T-helper 1 cell treated with Interleukin-12 subunit alpha and Interleukin-12 subunit beta and Interleukin-4 antibody, amounts not matched to agents 30 μg/mL and 1 μg/mL, for 36 hours (primary cell): ENCODE measurements around the gene PTPRM.
"Not testable (repeated sequence)": the region's sequence is repeated elsewhere in the genome, so short reads cannot be mapped to it uniquely, and the experiment has no call there.

Experiments used
- H3K27ac Mint-ChIP-seq: one replicate; pipeline ENCODE4 v1.8.0; 2021; ENCODE audit warnings: mild to moderate bottlenecking, mixed read lengths
- H3K27me3 Mint-ChIP-seq: one replicate; pipeline ENCODE4 v1.8.0; 2021; ENCODE audit warnings: low read depth, mixed read lengths
- H3K36me3 Mint-ChIP-seq: one replicate; pipeline ENCODE4 v1.8.0; 2021; ENCODE audit warnings: low read depth, mixed read lengths
- H3K4me1 Mint-ChIP-seq: one replicate; pipeline ENCODE4 v1.8.0; 2021; ENCODE audit warnings: low read depth, mixed read lengths
- H3K4me3 Mint-ChIP-seq: one replicate; pipeline ENCODE4 v1.8.0; 2021; ENCODE audit warnings: mild to moderate bottlenecking, moderate library complexity, mixed read lengths
- H3K9me3 Mint-ChIP-seq: one replicate; pipeline ENCODE4 v1.8.0; 2021; ENCODE audit warnings: mixed read lengths

Gene PTPRM

GRCh38 chr18:8052237-8052701 lies 485.2 kb downstream of the PTPRM start:
- Mint-ChIP-seq H3K4me3 (no peak overlapping the region), H3K27ac (no peak overlapping the region), H3K27me3 (no peaks in the 10 kb centered on the region), H3K4me1 (peaks cover 11% of the 10 kb centered on the region), H3K9me3 (no peaks in the 10 kb centered on the region), H3K36me3 (no peaks in the 10 kb centered on the region)

- Mint-ChIP-seq H3K4me1 (no peaks in the 10 kb centered on the region), H3K27me3 (no peaks in the 10 kb centered on the region), H3K9me3 (no peaks in the 10 kb centered on the region), H3K27ac (no peak overlapping the region), H3K4me3 (no peak overlapping the region), H3K36me3 (no peaks in the 10 kb centered on the region)
These were observed 489.6 kb downstream of the PTPRM start for GRCh38 chr18:8056723-8057122.

- not testable (repeated sequence) for H3K36me3 Mint-ChIP-seq, H3K27me3 Mint-ChIP-seq, H3K4me3 Mint-ChIP-seq, H3K4me1 Mint-ChIP-seq, H3K27ac Mint-ChIP-seq, H3K9me3 Mint-ChIP-seq
These were observed 496.0 kb downstream of the PTPRM start for GRCh38 chr18:8063152-8063551.

- H3K27ac Mint-ChIP-seq: no peak overlapping the region
- H3K4me3 Mint-ChIP-seq: no peak overlapping the region
- no peaks in the 10 kb centered on the region for H3K36me3 Mint-ChIP-seq
- no peaks in the 10 kb centered on the region for H3K4me1 Mint-ChIP-seq
- no peaks in the 10 kb centered on the region for H3K27me3 Mint-ChIP-seq
- peaks cover 4% of the 10 kb centered on the region for H3K9me3 Mint-ChIP-seq
These were observed 496.6 kb downstream of the PTPRM start for GRCh38 chr18:8063733-8064132.

GRCh38 chr18:8065284-8065683 lies 498.2 kb downstream of the PTPRM start:
- H3K36me3 Mint-ChIP-seq: no peaks in the 10 kb centered on the region
- no peaks in the 10 kb centered on the region for H3K4me1 Mint-ChIP-seq
- H3K9me3 Mint-ChIP-seq: peaks cover 4% of the 10 kb centered on the region
- H3K4me3 Mint-ChIP-seq: no peak overlapping the region
- H3K27me3 Mint-ChIP-seq: no peaks in the 10 kb centered on the region
- H3K27ac Mint-ChIP-seq: no peak overlapping the region

- Mint-ChIP-seq H3K36me3 (no peaks in the 10 kb centered on the region), H3K27me3 (no peaks in the 10 kb centered on the region), H3K27ac (no peak overlapping the region), H3K9me3 (peaks cover 4% of the 10 kb centered on the region), H3K4me3 (no peak overlapping the region), H3K4me1 (no peaks in the 10 kb centered on the region)
These were observed 498.7 kb downstream of the PTPRM start for GRCh38 chr18:8065773-8066172.

- H3K27me3 Mint-ChIP-seq: no peaks in the 10 kb centered on the region
- H3K9me3 Mint-ChIP-seq: no peaks in the 10 kb centered on the region
These were observed 502.6 kb downstream of the PTPRM start for GRCh38 chr18:8069708-8070107.

GRCh38 chr18:8073167-8073566 lies 506.1 kb downstream of the PTPRM start:
- Mint-ChIP-seq H3K36me3 (no peaks in the 10 kb centered on the region), H3K4me1 (no peaks in the 10 kb centered on the region), H3K9me3 (no peaks in the 10 kb centered on the region), H3K27ac (no peak overlapping the region), H3K4me3 (no peak overlapping the region), H3K27me3 (no peaks in the 10 kb centered on the region)

More at GRCh38 chr18:8069708-8070107, 502.6 kb downstream of the PTPRM start:
- H3K4me1 Mint-ChIP-seq: no peaks in the 10 kb centered on the region
- H3K27ac Mint-ChIP-seq: no peak overlapping the region
- no peak overlapping the region for H3K4me3 Mint-ChIP-seq
- no peaks in the 10 kb centered on the region for H3K36me3 Mint-ChIP-seq

GRCh38 chr18:8080092-8080491 lies 513.0 kb downstream of the PTPRM start:
- no peaks in the 10 kb centered on the region for H3K9me3 Mint-ChIP-seq
- no peaks in the 10 kb centered on the region for H3K4me1 Mint-ChIP-seq
- H3K27me3 Mint-ChIP-seq: no peaks in the 10 kb centered on the region
- no peak overlapping the region for H3K27ac Mint-ChIP-seq
- no peaks in the 10 kb centered on the region for H3K36me3 Mint-ChIP-seq
- H3K4me3 Mint-ChIP-seq: no peak overlapping the region

GRCh38 chr18:8081267-8081666 lies 514.2 kb downstream of the PTPRM start:
- H3K27me3 Mint-ChIP-seq: no peaks in the 10 kb centered on the region
- H3K4me3 Mint-ChIP-seq: no peak overlapping the region
- no peaks in the 10 kb centered on the region for H3K9me3 Mint-ChIP-seq
- no peaks in the 10 kb centered on the region for H3K4me1 Mint-ChIP-seq
- H3K36me3 Mint-ChIP-seq: no peaks in the 10 kb centered on the region
- no peak overlapping the region for H3K27ac Mint-ChIP-seq

- Mint-ChIP-seq H3K27me3 (no peaks in the 10 kb centered on the region), H3K4me3 (no peak overlapping the region), H3K27ac (no peak overlapping the region), H3K4me1 (no peaks in the 10 kb centered on the region), H3K9me3 (no peaks in the 10 kb centered on the region), H3K36me3 (no peaks in the 10 kb centered on the region)
These were observed 514.9 kb downstream of the PTPRM start for GRCh38 chr18:8081872-8082553.

GRCh38 chr18:8084160-8084559 lies 517.0 kb downstream of the PTPRM start:
- no peaks in the 10 kb centered on the region for H3K36me3 Mint-ChIP-seq

GRCh38 chr18:8088626-8089025 lies 521.5 kb downstream of the PTPRM start:
- H3K36me3 Mint-ChIP-seq: no peaks in the 10 kb centered on the region
- H3K9me3 Mint-ChIP-seq: no peaks in the 10 kb centered on the region
- H3K4me3 Mint-ChIP-seq: no peak overlapping the region
- H3K27me3 Mint-ChIP-seq: no peaks in the 10 kb centered on the region
- H3K4me1 Mint-ChIP-seq: no peaks in the 10 kb centered on the region
- no peak overlapping the region for H3K27ac Mint-ChIP-seq

More at GRCh38 chr18:8084160-8084559, 517.0 kb downstream of the PTPRM start:
- no peaks in the 10 kb centered on the region for H3K9me3 Mint-ChIP-seq
- no peak overlapping the region for H3K4me3 Mint-ChIP-seq
- H3K27ac Mint-ChIP-seq: no peak overlapping the region
- H3K27me3 Mint-ChIP-seq: no peaks in the 10 kb centered on the region
- H3K4me1 Mint-ChIP-seq: no peaks in the 10 kb centered on the region

- Mint-ChIP-seq H3K4me1 (no peaks in the 10 kb centered on the region), H3K27me3 (no peaks in the 10 kb centered on the region), H3K27ac (no peak overlapping the region), H3K9me3 (no peaks in the 10 kb centered on the region), H3K36me3 (no peaks in the 10 kb centered on the region), H3K4me3 (no peak overlapping the region)
These were observed 523.9 kb downstream of the PTPRM start for GRCh38 chr18:8091035-8091434.

- Mint-ChIP-seq H3K4me1 (no peaks in the 10 kb centered on the region), H3K27ac (no peak overlapping the region), H3K9me3 (peaks cover 3% of the 10 kb centered on the region), H3K36me3 (no peaks in the 10 kb centered on the region), H3K4me3 (no peak overlapping the region), H3K27me3 (no peaks in the 10 kb centered on the region)
These were observed 528.9 kb downstream of the PTPRM start for GRCh38 chr18:8095947-8096570.
